GM12875 (cell line): ENCODE measurements around the gene MACF1.

Source experiments
- H3K4me3 ChIP-seq: one replicate; pipeline ENCODE4 v1.5.1; 2011; ENCODE audit warnings: low read depth, low read length, control low read depth
- CTCF ChIP-seq: IDR thresholded peaks from 2 replicates; pipeline ENCODE4 v1.5.1; 2011; ENCODE audit warnings: low read depth, mild to moderate bottlenecking, control low read depth, inconsistent platforms, low read length, moderate library complexity, borderline replicate concordance; ENCODE audit not compliant: insufficient read depth

The MACF1 gene

GRCh38 chr1:39310691-39311090 is 106.2 kb downstream of the MACF1 start:
- TF ChIP-seq CTCF = no peak

GRCh38 chr1:39317111-39317510 is 112.6 kb downstream of the MACF1 start:
- no peak overlapping the region for H3K4me3 ChIP-seq
- TF ChIP-seq CTCF = no peak

More at GRCh38 chr1:39310691-39311090, 106.2 kb downstream of the MACF1 start:
- no peak overlapping the region for H3K4me3 ChIP-seq

- TF ChIP-seq CTCF = no peak
- H3K4me3 ChIP-seq = no peak overlapping the region
Measured at GRCh38 chr1:39317910-39318633, 113.6 kb downstream of the MACF1 start.

- no peak for TF ChIP-seq CTCF
- H3K4me3 ChIP-seq = no peak overlapping the region
Measured at GRCh38 chr1:39321979-39322378, 117.5 kb downstream of the MACF1 start.

GRCh38 chr1:39322431-39322830 is 117.9 kb downstream of the MACF1 start:
- no peak overlapping the region for H3K4me3 ChIP-seq
- TF ChIP-seq CTCF = no peak

GRCh38 chr1:39324888-39325287 is 120.4 kb downstream of the MACF1 start:
- no peak for TF ChIP-seq CTCF

GRCh38 chr1:39326836-39327235 is 122.3 kb downstream of the MACF1 start:
- TF ChIP-seq CTCF = no peak
- H3K4me3 ChIP-seq = no peak overlapping the region

More at GRCh38 chr1:39324888-39325287, 120.4 kb downstream of the MACF1 start:
- H3K4me3 ChIP-seq = no peak overlapping the region
